ENCODE data around the gene LRRC4C.

LRRC4C gene

GRCh38 chr11:40370821-40371616, 1088.4 kb downstream of the LRRC4C start:
- no peak for TF ChIP-seq TCF12 (IDR thresholded peaks at IDR 0.05; ENCODE audit: low read depth)

GRCh38 chr11:40360206-40360798, 1099.2 kb downstream of the LRRC4C start:
- TF ChIP-seq EP300 (IDR thresholded peaks at IDR 0.05; ENCODE audit: borderline replicate concordance) (no peak), EGR1 (IDR thresholded peaks at IDR 0.05) (no peak), REST (IDR thresholded peaks at IDR 0.05; ENCODE audit: low read depth) (no peak), TCF12 (IDR thresholded peaks at IDR 0.05; ENCODE audit: low read depth) (no peak), TEAD4 (IDR thresholded peaks at IDR 0.05) (no peak), YY1 (IDR thresholded peaks at IDR 0.05; ENCODE audit: low read depth) (no peak), NFIC (IDR thresholded peaks at IDR 0.05) (no peak), CREB1 (IDR thresholded peaks at IDR 0.05; ENCODE audit: low read depth) (no peak), CEBPB (IDR thresholded peaks at IDR 0.05) (no peak), ZBTB7A (IDR thresholded peaks at IDR 0.05; ENCODE audit: low read depth) (no peak), RAD21 (IDR thresholded peaks at IDR 0.05; ENCODE audit: low read depth) (no peak), MAX (IDR thresholded peaks at IDR 0.05) (no peak), TAF1 (IDR thresholded peaks at IDR 0.05; ENCODE audit: low read depth) (no peak)

DNA sequence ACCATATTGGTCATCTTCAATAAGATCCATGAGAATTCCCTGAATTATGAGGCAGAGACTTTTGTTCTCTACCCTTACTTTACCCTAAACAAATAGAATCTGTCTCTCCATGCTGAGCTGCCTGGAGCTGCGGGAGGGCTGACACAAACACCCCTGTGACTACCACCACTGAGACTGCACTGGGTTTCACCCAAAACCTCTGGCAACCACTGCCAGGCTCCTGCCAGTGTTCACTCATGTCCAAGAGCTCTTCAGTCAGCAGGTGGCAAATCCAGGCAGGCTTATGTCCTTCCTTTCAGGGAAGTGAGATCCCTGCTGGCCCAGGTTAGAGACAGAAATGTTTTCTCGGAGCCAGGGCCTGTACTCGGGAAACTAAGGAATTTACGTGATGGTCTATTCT, 1105.3 kb downstream of the LRRC4C start:
- TF ChIP-seq FOXM1 (IDR thresholded peaks at IDR 0.05; ENCODE audit: borderline replicate concordance, low read depth) (no peak), EP300 (IDR thresholded peaks at IDR 0.05; ENCODE audit: borderline replicate concordance) (no peak), CREB1 (IDR thresholded peaks at IDR 0.05; ENCODE audit: low read depth) (no peak), TEAD4 (IDR thresholded peaks at IDR 0.05) (no peak), YY1 (IDR thresholded peaks at IDR 0.05; ENCODE audit: low read depth) (no peak), TAF1 (IDR thresholded peaks at IDR 0.05; ENCODE audit: low read depth) (no peak), REST (IDR thresholded peaks at IDR 0.05; ENCODE audit: low read depth) (no peak), MAX (IDR thresholded peaks at IDR 0.05) (no peak), NFIC (IDR thresholded peaks at IDR 0.05) (no peak), TCF12 (IDR thresholded peaks at IDR 0.05; ENCODE audit: low read depth) (no peak), USF1 (IDR thresholded peaks at IDR 0.05) (no peak), ZBTB7A (IDR thresholded peaks at IDR 0.05; ENCODE audit: low read depth) (no peak), CEBPB (IDR thresholded peaks at IDR 0.05) (no peak), RAD21 (IDR thresholded peaks at IDR 0.05; ENCODE audit: low read depth) (no peak), EGR1 (IDR thresholded peaks at IDR 0.05) (no peak)

- TF ChIP-seq FOXM1 (IDR thresholded peaks at IDR 0.05; ENCODE audit: borderline replicate concordance, low read depth): no peak
Observed at GRCh38 chr11:40340911-40341310, 1118.5 kb downstream of the LRRC4C start.

- TF ChIP-seq RAD21 (IDR thresholded peaks at IDR 0.05; ENCODE audit: low read depth) (no peak), TEAD4 (IDR thresholded peaks at IDR 0.05) (no peak), NFIC (IDR thresholded peaks at IDR 0.05) (no peak), TCF12 (IDR thresholded peaks at IDR 0.05; ENCODE audit: low read depth) (no peak), EGR1 (IDR thresholded peaks at IDR 0.05) (no peak), ZBTB7A (IDR thresholded peaks at IDR 0.05; ENCODE audit: low read depth) (no peak), USF1 (IDR thresholded peaks at IDR 0.05) (no peak), CEBPB (IDR thresholded peaks at IDR 0.05) (no peak), TAF1 (IDR thresholded peaks at IDR 0.05; ENCODE audit: low read depth) (no peak), MAX (IDR thresholded peaks at IDR 0.05) (no peak), FOXM1 (IDR thresholded peaks at IDR 0.05; ENCODE audit: borderline replicate concordance, low read depth) (no peak), YY1 (IDR thresholded peaks at IDR 0.05; ENCODE audit: low read depth) (no peak), CREB1 (IDR thresholded peaks at IDR 0.05; ENCODE audit: low read depth) (no peak), REST (IDR thresholded peaks at IDR 0.05; ENCODE audit: low read depth) (no peak), EP300 (IDR thresholded peaks at IDR 0.05; ENCODE audit: borderline replicate concordance) (no peak)
Observed at GRCh38 chr11:40338739-40339138, 1120.7 kb downstream of the LRRC4C start.
